Measurements from ENCODE around the gene BAIAP2.

- TF ChIP-seq CTCF (IDR thresholded peaks at IDR 0.05; ENCODE audit: insufficient read depth, low read length, poor library complexity, severe bottlenecking) = no peak
- TF ChIP-seq EZH2phosphoT487 (conservative IDR thresholded peaks at IDR 0.05; ENCODE audit: low read length) = no peak
These were observed 34.2 kb upstream of the BAIAP2 start for GRCh38 chr17:81000631-81001357.

Measured in SU-DHL-6 (cell line).